GM21447 (cell line): ENCODE data around the gene EPN2.
"Not testable (repeated sequence)": the region's sequence is repeated elsewhere in the genome, so short reads cannot be mapped to it uniquely, and the experiment has no call there.

ENCODE experiments used
- ATAC-seq: cut with Tn5 transposase; IDR thresholded peaks from one replicate; pipeline ENCODE4 v1.9.1; 2021; ENCODE audit not compliant: unreplicated experiment

Gene EPN2

DNA sequence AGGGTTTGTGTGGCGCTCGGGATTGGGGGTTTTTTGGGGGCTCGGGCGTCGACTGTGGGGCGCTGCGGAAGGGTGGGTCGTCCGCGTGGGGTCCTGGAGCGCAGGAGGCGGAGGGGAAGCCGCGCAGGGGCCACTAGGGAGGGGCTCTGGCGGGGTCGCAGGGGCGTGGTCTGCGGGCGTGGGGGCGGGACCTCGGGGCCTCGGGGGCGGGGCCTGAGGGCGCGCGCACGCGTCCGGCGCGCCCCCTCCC is at the start of gene EPN2:
TSS of gene EPN2 (plus strand) at position 228 of the 250 bp plus-strand sequence. CDS start 45,754 bp downstream, outside the sequence.
- ATAC-seq, result not testable (repeated sequence)

DNA sequence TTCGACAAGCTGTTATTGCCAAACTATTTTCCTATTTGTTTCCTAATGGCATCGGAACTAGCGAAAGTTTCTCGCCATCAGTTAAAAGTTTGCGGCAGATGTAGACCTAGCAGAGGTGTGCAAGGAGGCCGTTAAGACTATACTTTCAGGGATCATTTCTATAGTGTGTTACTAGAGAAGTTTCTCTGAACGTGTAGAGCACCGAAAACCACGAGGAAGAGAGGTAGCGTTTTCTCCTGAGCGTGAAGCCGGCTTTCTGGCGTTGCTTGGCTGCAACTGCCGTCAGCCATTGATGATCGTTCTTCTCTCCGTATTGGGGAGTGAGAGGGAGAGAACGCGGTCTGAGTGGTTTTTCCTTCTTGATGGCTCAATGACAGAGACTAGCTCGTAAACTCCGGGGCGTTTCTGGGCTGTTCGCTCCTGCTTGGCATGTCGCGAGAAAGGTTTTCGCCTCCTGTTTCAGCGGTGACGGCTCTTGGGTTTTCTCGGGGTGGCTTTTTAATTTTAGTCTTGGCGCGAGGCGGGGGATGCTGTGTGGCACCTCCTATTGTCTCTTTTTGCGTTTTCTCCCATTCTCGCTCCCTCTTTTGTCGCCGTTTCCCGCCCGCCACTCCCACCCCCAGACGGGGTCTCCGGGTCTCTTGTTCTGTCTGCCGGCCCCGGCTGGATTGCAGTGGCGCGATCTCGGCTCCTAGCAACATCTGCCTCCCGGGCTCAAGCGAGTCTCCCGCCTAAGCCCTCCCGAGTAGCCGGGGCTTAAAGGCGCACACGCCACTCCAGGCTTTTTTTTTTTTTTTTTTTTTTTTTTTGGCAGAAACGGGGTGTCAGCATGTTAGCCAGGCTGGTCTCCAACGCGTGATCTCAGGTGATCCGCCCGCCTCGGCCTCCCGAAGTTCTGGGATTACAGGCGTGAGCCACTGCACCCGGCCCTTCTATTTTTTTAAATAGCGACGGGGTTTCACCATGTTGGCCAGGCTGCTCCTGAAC is 49.0 kb upstream of the EPN2 start:
- ATAC-seq, result peak; percentile 7

DNA sequence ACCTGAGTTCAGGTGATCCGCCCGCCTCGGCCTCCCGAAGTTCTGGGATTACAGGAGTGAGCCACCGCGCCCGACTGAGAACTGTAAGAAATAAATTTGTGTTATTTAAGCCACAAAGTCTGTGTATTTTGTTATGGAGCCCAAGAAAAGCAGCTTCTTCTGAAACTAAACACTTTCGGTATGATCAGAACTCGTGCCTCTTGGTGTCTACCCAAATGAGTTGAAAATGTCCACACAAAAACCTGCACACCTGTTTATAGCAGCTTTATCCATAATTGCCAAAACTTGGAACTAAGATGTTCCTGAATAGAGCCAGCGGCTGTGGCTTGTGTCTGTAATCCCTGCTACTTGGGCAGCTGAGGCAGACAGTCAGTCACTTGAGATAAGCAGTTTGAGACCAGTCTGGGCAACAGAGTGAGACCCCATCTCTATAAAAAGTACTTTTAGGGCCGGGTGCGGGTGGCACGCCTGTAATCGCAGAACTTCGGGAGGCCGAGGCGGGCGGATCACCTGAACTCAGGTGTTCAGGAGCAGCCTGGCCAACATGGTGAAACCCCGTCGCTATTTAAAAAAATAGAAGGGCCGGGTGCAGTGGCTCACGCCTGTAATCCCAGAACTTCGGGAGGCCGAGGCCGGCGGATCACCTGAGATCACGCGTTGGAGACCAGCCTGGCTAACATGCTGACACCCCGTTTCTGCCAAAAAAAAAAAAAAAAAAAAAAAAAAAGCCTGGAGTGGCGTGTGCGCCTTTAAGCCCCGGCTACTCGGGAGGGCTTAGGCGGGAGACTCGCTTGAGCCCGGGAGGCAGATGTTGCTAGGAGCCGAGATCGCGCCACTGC is 48.1 kb upstream of the EPN2 start:
- peak; percentile 78 for ATAC-seq

DNA sequence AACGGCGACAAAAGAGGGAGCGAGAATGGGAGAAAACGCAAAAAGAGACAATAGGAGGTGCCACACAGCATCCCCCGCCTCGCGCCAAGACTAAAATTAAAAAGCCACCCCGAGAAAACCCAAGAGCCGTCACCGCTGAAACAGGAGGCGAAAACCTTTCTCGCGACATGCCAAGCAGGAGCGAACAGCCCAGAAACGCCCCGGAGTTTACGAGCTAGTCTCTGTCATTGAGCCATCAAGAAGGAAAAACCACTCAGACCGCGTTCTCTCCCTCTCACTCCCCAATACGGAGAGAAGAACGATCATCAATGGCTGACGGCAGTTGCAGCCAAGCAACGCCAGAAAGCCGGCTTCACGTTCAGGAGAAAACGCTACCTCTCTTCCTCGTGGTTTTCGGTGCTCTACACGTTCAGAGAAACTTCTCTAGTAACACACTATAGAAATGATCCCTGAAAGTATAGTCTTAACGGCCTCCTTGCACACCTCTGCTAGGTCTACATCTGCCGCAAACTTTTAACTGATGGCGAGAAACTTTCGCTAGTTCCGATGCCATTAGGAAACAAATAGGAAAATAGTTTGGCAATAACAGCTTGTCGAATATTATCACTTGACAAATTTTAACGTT is 47.3 kb upstream of the EPN2 start:
- ATAC-seq, result not testable (repeated sequence)

DNA sequence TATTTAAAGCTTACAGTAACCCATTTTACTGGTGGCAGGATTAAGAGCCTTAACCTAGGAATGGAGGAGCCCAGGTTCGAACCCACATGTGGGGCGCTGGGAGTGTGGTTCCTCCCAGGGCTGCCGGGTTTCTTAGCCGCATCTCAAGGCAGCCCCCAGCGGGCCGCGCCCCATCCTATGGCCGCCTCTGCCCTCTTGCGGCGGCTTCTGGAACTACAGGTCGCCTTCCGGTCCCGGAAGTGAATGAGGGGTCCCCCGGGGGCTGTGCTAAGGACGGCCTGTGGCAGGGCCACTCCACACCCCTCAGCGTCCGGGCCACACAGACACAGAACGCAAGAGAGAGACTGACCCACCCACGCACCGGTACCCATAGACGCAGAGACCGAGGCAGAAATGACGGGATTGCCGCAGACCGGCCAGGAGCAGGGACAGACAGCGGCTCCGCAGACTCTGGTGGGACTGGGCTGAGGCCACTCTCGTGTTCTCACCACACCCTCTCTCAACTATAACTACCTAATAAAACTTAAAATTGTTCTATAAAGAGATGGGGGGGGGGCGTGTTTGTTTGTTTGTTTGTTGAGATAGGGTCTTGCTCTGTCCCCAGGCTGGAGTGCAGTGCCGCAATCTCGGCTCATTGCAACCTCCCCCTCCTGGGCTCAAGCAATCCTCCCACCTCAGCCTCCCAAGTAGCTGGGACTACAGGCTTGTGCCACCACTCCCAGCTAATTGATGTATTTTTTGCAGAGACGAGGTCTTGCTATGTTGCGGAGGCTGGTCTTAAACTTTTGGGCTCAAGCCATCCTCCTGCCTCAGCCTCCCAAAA is 40.6 kb upstream of the EPN2 start:
- ATAC-seq, result peak; percentile 84

DNA sequence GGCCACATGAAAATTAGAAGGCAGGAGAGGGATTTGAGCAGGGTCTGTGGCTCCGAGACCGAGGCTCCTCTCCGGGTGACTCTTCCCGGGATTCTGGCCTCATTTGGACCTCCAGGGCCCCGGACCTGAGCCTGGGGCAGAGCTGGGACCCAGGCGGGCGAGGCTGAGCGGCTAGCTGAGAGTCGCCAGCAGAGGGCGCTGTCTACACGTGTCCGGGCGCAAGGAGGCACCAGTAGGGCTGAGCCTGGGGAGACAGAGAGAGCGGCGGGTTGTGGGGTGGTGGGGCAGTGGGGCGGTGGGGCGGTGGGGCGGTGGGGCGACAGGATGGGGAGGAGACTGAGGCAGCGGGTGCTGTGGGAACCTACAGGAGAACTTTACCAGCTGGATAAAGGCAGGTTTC is 34.7 kb upstream of the EPN2 start:
- ATAC-seq, result peak; percentile 75

DNA sequence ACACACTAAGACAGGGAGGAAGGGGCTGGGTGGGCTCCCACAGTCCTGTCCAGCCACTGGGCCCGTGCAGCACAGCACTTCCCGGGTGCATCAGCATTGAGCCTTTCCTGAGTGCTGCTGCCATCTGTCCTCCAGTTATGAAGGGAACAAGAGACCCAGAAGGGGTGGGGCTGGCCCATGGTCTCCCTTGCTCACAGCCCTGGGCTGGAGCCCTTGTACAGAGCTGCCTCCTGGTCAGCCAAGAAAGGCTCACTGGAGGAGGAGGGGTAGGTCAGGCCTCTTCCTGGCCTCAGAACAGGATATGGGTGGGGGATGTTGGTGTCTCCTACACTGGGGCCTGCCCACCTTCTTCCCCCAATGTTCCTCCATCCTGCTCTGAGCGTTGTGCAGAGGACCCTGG is 33.7 kb upstream of the EPN2 start:
- ATAC-seq, result not testable (repeated sequence)

DNA sequence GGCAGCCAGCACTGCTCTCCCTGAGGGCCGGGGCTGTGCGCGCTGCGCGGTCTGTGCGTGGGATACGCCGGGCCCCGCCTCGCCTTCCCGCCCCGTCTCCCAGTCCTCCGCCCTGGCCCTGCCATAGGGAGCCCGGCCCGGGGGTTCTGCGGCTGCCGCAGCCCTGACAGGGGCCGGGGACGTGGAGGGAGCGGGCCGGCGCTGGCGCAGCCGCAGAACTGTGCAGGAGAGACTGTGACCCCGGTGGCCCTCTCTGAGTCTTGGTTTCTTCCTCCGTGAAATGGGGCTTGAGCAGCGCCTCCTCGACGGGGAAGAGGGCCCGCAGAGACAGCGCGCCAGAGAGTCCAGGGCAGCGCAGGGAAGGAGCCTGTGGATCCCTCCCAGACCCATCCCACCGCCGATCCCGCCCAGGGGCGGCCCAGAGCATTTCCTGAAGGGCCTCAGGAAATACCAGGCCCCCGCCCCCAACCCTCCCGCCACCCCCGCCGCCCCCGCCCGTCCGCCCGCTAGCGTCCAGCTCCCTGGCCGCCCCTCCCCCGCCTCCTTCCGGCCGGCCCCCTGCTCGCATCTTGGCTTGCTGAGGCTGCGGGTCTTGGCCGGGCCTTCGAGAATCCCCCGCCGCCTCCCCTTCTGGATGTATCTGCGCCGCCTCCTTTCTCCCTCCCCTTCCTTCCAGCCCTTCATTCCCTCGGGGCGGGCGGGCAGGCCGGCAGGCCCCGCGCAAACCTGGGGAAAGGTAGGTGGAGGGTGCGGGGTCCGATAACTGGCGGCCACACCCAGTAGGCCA is 21.9 kb upstream of the EPN2 start:
- ATAC-seq, result not testable (repeated sequence)

DNA sequence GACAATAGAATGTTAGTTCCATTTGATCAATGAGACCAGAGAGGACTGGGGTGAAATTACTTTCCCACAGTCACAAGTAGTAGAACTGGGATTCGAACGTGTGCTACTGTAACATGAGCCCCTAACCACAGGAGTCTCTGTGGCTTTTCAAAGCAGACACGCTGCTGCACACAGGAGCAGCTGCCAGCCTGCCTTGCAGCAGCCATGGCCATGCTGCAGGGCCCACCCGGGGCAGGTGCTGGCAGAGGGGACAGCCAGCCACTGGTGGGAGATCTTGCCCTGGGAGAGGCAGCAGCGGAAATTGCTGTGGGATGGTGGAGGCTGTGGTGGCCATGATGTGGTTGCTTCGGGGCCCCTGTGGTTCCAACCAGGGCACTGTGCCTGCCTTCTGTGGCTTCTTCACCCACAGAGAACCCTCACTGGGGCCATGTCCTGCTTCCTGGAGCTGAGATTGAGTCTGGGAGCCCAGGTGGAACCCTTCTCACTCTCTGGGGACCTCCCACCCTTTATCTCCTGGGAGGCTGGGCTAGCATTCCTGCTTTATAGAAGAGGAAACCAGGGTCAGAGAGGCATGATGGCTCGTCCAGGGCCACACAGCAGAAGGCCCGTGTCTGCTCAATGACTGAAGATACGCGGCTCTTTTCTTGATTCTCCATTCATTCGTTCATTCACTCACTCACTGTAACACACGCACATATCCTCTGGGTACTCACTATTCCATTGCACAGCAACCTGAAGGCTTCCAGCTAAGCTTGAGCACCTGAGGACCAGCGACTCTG is 20.8 kb upstream of the EPN2 start:
- not testable (repeated sequence) for ATAC-seq

GRCh38 chr17:19218914-19219313 is 18.3 kb upstream of the EPN2 start:
- ATAC-seq, result not testable (repeated sequence)

- not testable (repeated sequence) for ATAC-seq
Observed at GRCh38 chr17:19219384-19219783, 17.8 kb upstream of the EPN2 start.

DNA sequence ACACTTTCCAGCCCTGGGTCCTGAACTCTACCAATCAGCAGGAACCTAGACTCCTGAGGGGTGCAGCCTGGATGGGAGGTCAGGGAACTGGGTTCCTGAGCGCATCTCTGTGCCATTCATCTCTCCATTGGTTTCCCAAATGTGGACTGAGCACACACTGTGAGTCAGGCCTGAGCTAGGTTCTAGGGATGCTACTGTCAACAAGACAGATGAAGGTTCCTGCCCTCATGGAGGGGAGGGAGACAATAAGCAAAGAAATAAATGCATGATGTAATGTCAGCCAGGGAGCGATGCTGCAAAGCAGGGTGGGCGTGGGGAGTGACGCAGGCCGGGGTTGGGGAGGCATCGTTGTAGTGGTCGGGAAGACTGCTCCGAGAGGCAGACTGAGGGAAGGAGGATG is 17.0 kb upstream of the EPN2 start:
- not testable (repeated sequence) for ATAC-seq

DNA sequence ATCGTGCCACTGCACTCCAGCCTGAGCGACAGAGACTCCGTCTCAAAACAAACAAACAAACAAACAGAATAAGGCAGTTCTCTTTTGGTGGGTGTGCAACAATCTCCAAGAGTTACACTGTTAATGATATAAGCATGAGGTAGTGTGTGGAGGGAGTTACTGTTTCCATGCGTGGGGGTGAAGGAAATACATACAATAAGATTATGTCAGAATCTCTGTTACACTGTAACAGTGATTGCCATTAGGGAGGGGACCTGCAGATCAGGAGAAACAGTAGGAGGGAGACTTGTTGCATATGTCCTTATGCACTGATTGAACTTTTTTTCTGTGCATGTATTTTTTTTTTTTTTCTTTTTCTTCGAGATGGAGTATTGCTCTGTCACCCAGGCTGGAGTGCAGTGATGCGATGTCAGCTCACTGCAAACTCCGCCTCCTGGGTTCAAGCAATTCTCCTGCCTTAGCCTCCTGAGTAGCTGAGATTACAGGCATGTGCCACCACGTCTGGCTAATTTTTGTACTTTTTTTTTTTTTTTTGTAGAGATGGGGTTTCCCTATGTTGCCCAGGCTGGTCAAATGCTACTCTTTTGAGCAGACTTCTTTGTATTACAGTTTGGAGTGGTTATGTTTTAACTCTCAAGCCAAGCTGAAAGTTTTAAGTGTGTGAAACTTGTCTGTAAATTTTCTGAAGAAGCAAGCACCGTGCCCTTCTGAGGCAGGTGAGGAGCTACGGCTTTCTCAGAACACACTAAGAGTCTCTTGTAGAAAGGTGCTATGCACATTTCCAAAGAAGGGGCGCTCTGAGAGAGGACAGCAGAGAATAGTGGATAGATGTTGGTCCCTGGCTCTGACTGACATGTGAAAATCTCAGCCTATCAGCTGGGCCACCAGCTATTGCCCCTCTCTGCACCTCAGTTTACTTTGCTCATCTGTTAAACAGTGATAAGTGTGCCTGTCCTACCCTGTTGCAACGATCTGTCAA is 10.3 kb upstream of the EPN2 start:
- ATAC-seq, result not testable (repeated sequence)

DNA sequence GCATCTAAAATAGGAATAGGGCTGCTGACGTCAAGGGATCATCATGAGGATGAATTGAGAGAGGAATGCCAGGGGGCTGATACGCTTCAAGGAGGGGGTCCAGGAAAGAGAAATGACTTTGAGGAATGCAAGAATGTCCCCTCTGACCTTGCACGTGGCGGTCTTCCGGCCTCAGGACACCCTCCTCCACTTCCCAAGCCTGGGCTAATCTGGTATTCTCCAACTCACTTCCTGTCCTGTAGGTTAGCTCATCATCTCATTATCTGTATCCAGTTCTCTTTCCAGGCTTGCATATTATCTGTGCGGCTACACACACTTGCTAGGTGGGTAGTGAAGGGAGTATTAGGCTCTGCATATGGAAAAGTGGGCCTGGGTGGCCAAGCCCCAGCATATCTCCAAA is 2.5 kb upstream of the EPN2 start:
- not testable (repeated sequence) for ATAC-seq

DNA sequence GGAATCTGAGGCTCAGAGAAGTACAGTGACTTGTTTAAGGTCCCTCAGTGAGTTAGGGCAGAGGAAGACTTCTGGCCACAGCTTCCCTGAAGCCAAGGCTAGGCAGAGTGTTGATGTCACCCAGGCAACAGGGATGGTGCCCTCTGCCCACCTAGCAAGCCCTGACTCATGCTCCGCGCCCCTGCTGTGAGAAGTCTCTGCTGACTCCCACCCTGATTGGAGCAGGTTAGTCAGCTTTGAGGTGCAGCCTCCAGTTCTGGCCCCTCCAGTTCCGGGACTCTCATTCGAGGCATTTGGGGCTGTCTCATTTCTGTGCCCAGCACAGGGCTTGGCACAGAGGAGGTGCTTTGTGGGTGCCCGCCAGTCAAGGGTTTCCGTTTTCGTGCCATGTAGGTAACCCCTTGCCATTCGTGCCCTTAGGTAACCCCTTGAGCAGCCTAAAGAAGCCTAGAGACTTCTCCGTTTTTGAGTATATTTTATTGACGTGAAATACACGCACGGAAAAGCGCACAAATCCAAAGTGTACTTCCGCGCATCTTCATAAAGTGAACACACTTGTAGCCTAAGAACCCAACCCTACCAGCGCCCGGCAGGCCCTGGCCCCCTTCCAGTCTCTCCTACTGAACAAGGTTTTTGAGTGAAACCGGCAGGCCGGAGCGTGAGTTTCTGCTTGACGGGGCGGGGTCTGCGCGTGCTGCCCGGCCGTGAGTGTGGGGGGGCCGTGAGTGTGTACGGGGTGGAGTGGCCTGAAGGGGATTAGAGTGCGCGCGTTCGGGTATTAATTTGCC is 621 bp upstream of the EPN2 start:
- ATAC-seq, result peak; percentile 34

DNA sequence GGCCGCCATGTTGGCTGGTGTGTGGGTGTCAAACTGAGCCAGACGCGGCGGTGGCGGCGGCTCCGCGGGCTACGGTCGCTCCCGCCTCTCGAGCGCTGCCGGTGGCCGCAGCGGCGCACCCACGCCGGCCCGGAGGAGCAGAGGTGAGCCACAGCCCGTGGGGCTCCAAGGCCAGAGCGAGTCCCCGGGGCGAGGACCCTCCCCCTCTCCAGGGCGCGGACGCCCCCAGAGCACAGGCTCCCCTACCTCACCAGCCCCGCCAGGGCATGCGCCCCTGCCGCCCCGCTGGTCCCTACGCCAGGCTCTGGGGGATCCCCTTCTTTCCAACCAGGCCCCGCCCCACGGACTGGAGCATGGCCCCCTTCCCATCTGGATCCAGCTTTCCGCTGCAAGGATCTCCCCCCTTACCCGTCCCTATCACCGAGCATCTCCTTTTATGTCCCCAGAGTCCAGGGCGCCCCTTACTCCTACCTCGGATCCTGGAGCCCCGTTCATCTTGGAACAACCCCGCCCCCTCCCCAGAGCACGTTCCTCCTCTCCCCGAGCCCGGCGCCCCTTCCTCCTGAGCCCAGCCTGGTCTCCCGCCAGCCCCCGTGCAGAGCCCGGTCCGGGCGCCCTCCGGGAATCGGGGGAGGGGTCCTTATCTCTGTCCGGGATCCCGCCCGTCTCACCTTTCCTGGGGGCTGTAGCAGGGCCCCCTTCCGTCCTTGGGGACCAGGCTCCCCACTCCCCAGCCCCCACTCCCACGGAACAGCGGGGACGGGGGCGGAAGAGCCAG is 412 bp downstream of the EPN2 start:
- ATAC-seq, result peak; percentile 69
